Right atrium auricular region (tissue), 2 donors: ENCODE data around the gene CIT. TPM values are rescaled to one million over a fixed set of nuclear protein-coding genes. Genes with fewer than 3 reads are reported as not detected.

Experiments used
- DNase-seq: peaks from one replicate; pipeline ENCODE4 v3.0.0-alpha.2; 2019; ENCODE audit warnings: low spot score
- H3K27ac ChIP-seq, 2 donors: fragments of 200-600 bp; sonication (generic); 1 replicate in 1 of 2; 2 replicates in 1 of 2; pipeline ENCODE4 v1.5.1; 2016 to 2019
- H3K27me3 ChIP-seq, 2 donors: fragments of 200-600 bp; sonication (generic); one replicate each; pipeline versions ENCODE4 v1.5.1 to v1.6.0; 2017 to 2019
- H3K36me3 ChIP-seq: fragments of 200-600 bp; sonication (generic); one replicate; pipeline ENCODE4 v1.5.1; 2016
- H3K4me1 ChIP-seq, 2 donors: fragments of 200-600 bp; sonication (generic); one replicate each; pipeline versions ENCODE4 v1.5.1 to v1.6.0; 2017 to 2019
- H3K4me3 ChIP-seq, 2 donors: fragments of 200-600 bp; sonication (generic); 1 replicate in 1 of 2; 2 replicates in 1 of 2; pipeline ENCODE4 v1.5.1; 2017 to 2019; ENCODE audit warnings: mild to moderate bottlenecking in 1 of 2, moderate library complexity in 1 of 2
- H3K9me3 ChIP-seq, 2 donors: fragments of 200-600 bp; sonication (generic); one replicate each; pipeline ENCODE4 v1.5.1; 2019
- CTCF ChIP-seq, 2 donors: fragments of 200-600 bp; sonication (generic); IDR thresholded peaks; one replicate each; pipeline ENCODE4 v1.5.1; 2019; ENCODE audit warnings: antibody characterized with exemption in 2 of 2
- total RNA-seq, 2 donors: library from RNA; depleted of rRNA; stranded (reverse); fragments of >200 nt; gene quantifications; one replicate each; pipeline ENCODE4 v1.1.0, GENCODE V29; 2016

The CIT gene
- total RNA-seq, 2 donors from 2014 or later, result 0.79 to 1.2 TPM

GRCh38 chr12:119686355-119686754 is 190.8 kb downstream of the CIT start:
- Histone ChIP-seq H3K27me3 (no peaks in the 10 kb centered on the region), H3K36me3 (peaks cover 6% of the 10 kb centered on the region), H3K27ac (no peak overlapping the region), H3K4me3 (no peak overlapping the region), H3K4me1 (peaks cover 0 to 11% of the 10 kb centered on the region in 2 donors), H3K9me3 (no peaks in the 10 kb centered on the region)
- DNase-seq, result no peak
- TF ChIP-seq CTCF (IDR thresholded peaks at IDR 0.05), result no peak

- DNase-seq, result no peak
- TF ChIP-seq CTCF (IDR thresholded peaks at IDR 0.05), result no peak
- Histone ChIP-seq H3K36me3 (peaks cover 16% of the 10 kb centered on the region), H3K4me3 (no peak overlapping the region), H3K9me3 (no peaks in the 10 kb centered on the region), H3K27me3 (no peaks in the 10 kb centered on the region), H3K4me1 (peaks cover 0 to 11% of the 10 kb centered on the region in 2 donors), H3K27ac (no peak overlapping the region)
These were observed 191.7 kb downstream of the CIT start for GRCh38 chr12:119685375-119685774.

GRCh38 chr12:119684711-119685369 is 192.3 kb downstream of the CIT start:
- Histone ChIP-seq H3K27me3 (no peaks in the 10 kb centered on the region), H3K9me3 (no peaks in the 10 kb centered on the region)

GRCh38 chr12:119683816-119684215 is 193.3 kb downstream of the CIT start:
- Histone ChIP-seq H3K9me3 (no peaks in the 10 kb centered on the region), H3K27ac (no peak overlapping the region), H3K36me3 (peaks cover 31% of the 10 kb centered on the region), H3K4me1 (peaks cover 0 to 11% of the 10 kb centered on the region in 2 donors), H3K4me3 (no peak overlapping the region), H3K27me3 (no peaks in the 10 kb centered on the region)
- no peak for DNase-seq
- TF ChIP-seq CTCF (IDR thresholded peaks at IDR 0.05), result no peak

More at GRCh38 chr12:119684711-119685369, 192.3 kb downstream of the CIT start:
- peaks cover 21% of the 10 kb centered on the region for H3K36me3 ChIP-seq
- DNase-seq, result no peak
- peaks cover 0 to 11% of the 10 kb centered on the region in 2 donors for H3K4me1 ChIP-seq
- no peak overlapping the region for H3K27ac ChIP-seq
- no peak overlapping the region for H3K4me3 ChIP-seq
- TF ChIP-seq CTCF (IDR thresholded peaks at IDR 0.05), result no peak

GRCh38 chr12:119683413-119683812 is 193.7 kb downstream of the CIT start:
- H3K27ac ChIP-seq, result no peak overlapping the region

More at GRCh38 chr12:119683413-119683812, 193.7 kb downstream of the CIT start:
- TF ChIP-seq CTCF (IDR thresholded peaks at IDR 0.05), result no peak
- Histone ChIP-seq H3K27me3 (no peaks in the 10 kb centered on the region), H3K4me3 (no peak overlapping the region), H3K9me3 (no peaks in the 10 kb centered on the region), H3K36me3 (peaks cover 35% of the 10 kb centered on the region), H3K4me1 (peaks cover 0 to 11% of the 10 kb centered on the region in 2 donors)
- no peak for DNase-seq
